K562 (cell line): ENCODE measurements around the gene MYO3A. TPM values are rescaled to one million over a fixed set of nuclear protein-coding genes. Genes with fewer than 3 reads are reported as not detected.

ENCODE experiments used
- ATAC-seq: fragments of 200-7000 bp; cut with Tn5 transposase; 3 replicates; pipeline ENCODE4 v1.9.1; 2020; ENCODE audit warnings: moderate library complexity
- BruUV-seq: library from RNA; stranded (reverse); fragments of 400-500 nt; replicated peaks from 2 replicates; lab custom pipeline; 2021; lab: Mats Ljungman, UMichigan
- CTCF ChIA-PET: fragments of 300-600 bp; formaldehyde crosslinking; extraction: SDS; loops from one replicate; lab custom pipeline; 2021; ENCODE audit warnings: low intra/inter-chr PET ratio; lab: Yijun Ruan, JAX
- POLR2A ChIA-PET: fragments of 300-600, 350-650 bp; sonication (Branson Sonifier 250); formaldehyde crosslinking; extraction: SDS; loops from one replicate; lab custom pipeline; 2021; ENCODE audit warnings: antibody characterized with exemption, inconsistent platforms; lab: Yijun Ruan, JAX
- DNase-seq, 4 experiments: peaks; one replicate each; pipeline versions ENCODE4 v3.0.0 to v3.0.0-alpha.2; 2011 to 2018; ENCODE audit warnings: low spot score in 3 of 4, mixed read lengths in 3 of 4; ENCODE audit errors: extremely low read depth in 1 of 4
- FAIRE-seq: peaks from 2 replicates; lab custom pipeline; 2011; peaks lifted over from hg19 to GRCh38; lab: Jason Lieb, UNC
- H2AFZ ChIP-seq: 2 replicates; pipeline ENCODE4 v1.6.0; 2011; ENCODE audit warnings: low read depth, low read length, control low read depth, inconsistent platforms
- H3K27ac ChIP-seq: fragments of 200-600 bp; 3 replicates; pipeline ENCODE4 v1.8.0; 2011; ENCODE audit warnings: low read depth, mild to moderate bottlenecking, control low read depth, inconsistent platforms, low read length, moderate library complexity, mixed read lengths; ENCODE audit errors: extremely low read depth
- H3K27me3 ChIP-seq, 2 experiments: fragments of 300-600 bp in 1 of 2; 2 replicates in 1 of 2; 3 replicates in 1 of 2; pipeline versions ENCODE4 v1.6.0 to v1.8.0; 2011; ENCODE audit warnings: inconsistent platforms in 2 of 2, low read length in 2 of 2, mild to moderate bottlenecking in 1 of 2, mixed read lengths in 1 of 2, moderate library complexity in 1 of 2; ENCODE audit not compliant: control insufficient read depth in 2 of 2, insufficient read depth in 2 of 2
- H3K36me3 ChIP-seq: fragments of 300-600 bp; 3 replicates; pipeline ENCODE4 v1.8.0; 2011; ENCODE audit warnings: mild to moderate bottlenecking, low read length, inconsistent platforms; ENCODE audit not compliant: control insufficient read depth, insufficient read depth
- H3K4me1 ChIP-seq, 2 experiments: fragments of 200-600 bp in 1 of 2; replicated peaks in 1 of 2; 2 replicates in 1 of 2; 3 replicates in 1 of 2; pipeline versions ENCODE4 v1.5.1 to v1.8.0; 2011; ENCODE audit warnings: inconsistent platforms in 2 of 2, low read length in 2 of 2, mild to moderate bottlenecking in 1 of 2, mixed read lengths in 1 of 2, moderate library complexity in 1 of 2; ENCODE audit not compliant: control insufficient read depth in 2 of 2, insufficient read depth in 2 of 2
- H3K4me2 ChIP-seq: 2 replicates; pipeline ENCODE4 v1.6.1; 2011; ENCODE audit warnings: low read length, control low read depth, inconsistent platforms, mixed read lengths; ENCODE audit not compliant: insufficient read depth
- H3K4me3 ChIP-seq: fragments of 200-600 bp; sonication (generic), shearing (Covaris generic); 2 replicates; pipeline ENCODE4 v1.5.1; 2016; ENCODE audit warnings: control low read depth, inconsistent platforms
- H3K79me2 ChIP-seq: fragments of 200-600 bp; 3 replicates; pipeline ENCODE4 v1.8.0; 2011; ENCODE audit warnings: low read length, inconsistent platforms; ENCODE audit not compliant: control insufficient read depth, insufficient read depth
- H3K9ac ChIP-seq, 2 experiments: 2 replicates each; pipeline versions ENCODE4 v1.6.0 to v1.6.1; 2011; ENCODE audit warnings: low read depth in 2 of 2, low read length in 2 of 2, control low read depth in 1 of 2, inconsistent platforms in 1 of 2, mild to moderate bottlenecking in 1 of 2, mixed read lengths in 1 of 2; ENCODE audit not compliant: insufficient read depth in 1 of 2
- H3K9me1 ChIP-seq: one replicate; pipeline ENCODE4 v1.6.0; 2011; ENCODE audit warnings: inconsistent platforms, mild to moderate bottlenecking, low read length, moderate library complexity; ENCODE audit not compliant: control insufficient read depth, insufficient read depth
- H3K9me3 ChIP-seq: replicated peaks from 2 replicates; pipeline ENCODE4 v1.5.1; 2011; ENCODE audit warnings: low read depth, low read length, inconsistent platforms; ENCODE audit not compliant: control insufficient read depth, insufficient read depth
- H4K20me1 ChIP-seq: replicated peaks from 2 replicates; pipeline ENCODE4 v1.6.1; 2011; ENCODE audit warnings: low read length, inconsistent platforms, mixed read lengths; ENCODE audit not compliant: control insufficient read depth, insufficient read depth
- GTF2F1 ChIP-seq: IDR thresholded peaks from 2 replicates; pipeline ENCODE4 v1.6.1; 2011; ENCODE audit warnings: low read depth, low read length, improper control_type of control experiment
- IFI16 ChIP-seq: fragments of 250-450 bp; sonication (Bioruptor Pico); IDR thresholded peaks from 2 replicates; pipeline ENCODE4 v2.1.2; 2022; ENCODE audit warnings: mild to moderate bottlenecking, inconsistent platforms
- MAFG ChIP-seq: fragments of 450-650 bp; conservative IDR thresholded peaks from 2 replicates; pipeline ENCODE4 v1.6.1; 2016; ENCODE audit warnings: missing genetic modification characterization, missing compliant biosample characterization
- MCM5 ChIP-seq: fragments of 450-650 bp; IDR thresholded peaks from 2 replicates; pipeline ENCODE4 v1.6.1; 2016; ENCODE audit warnings: low read depth
- RBFOX2 ChIP-seq: fragments of 200-400 bp; formaldehyde crosslinking; IDR thresholded peaks from 2 replicates; pipeline ENCODE4 v1.6.1; 2017; ENCODE audit warnings: low read depth, mild to moderate bottlenecking, low read length, moderate library complexity
- WGBS: fragments of 100-300 bp; shearing (Covaris generic); methylation state at CpG from one replicate; pipeline ENCODE4 v1.1.6; 2016; ENCODE audit warnings: low coverage, mixed read lengths; ENCODE audit not compliant: insufficient coverage; ENCODE audit errors: missing lambda C conversion rate; 5-methylcytosine and 5-hydroxymethylcytosine counted together
- in situ Hi-C: fragments of 300-500 bp; cut with MboI; formaldehyde crosslinking; loops from 4 replicates; pipeline ENCODE4 v1.15.0; 2018; ENCODE audit warnings: inconsistent platforms, mixed read lengths
- intact Hi-C: fragments of 100-400 bp; cut with micrococcal nuclease; formaldehyde crosslinking; loops from 2 replicates; pipeline ENCODE4 v1.14.2; 2022
- polyA plus RNA-seq, 8 experiments: library from polyadenylated mRNA; depleted of rRNA in 4 of 8; stranded (reverse) in 5 of 8; unstranded in 3 of 8; fragments of >200 nt; fragmentation: Nextera tagmentation in 2 of 8; fragmentation: Illumina TruSeq in 1 of 8; extraction: Ambion mirVana in 2 of 8; extraction: Trizol in 1 of 8; gene quantifications; 2 replicates each; pipeline versions ENCODE4 v1.2.1 to v1.2.3, GENCODE V29; 2011 to 2014; ENCODE audit warnings: inconsistent platforms in 1 of 8, missing spikeins in 1 of 8
- total RNA-seq, 7 experiments: library from RNA; depleted of rRNA in 6 of 7; stranded (reverse); fragments of >200 nt in 6 of 7; fragmentation: Illumina TruSeq in 2 of 7; extraction: Trizol in 2 of 7; gene quantifications; 2 replicates each; pipeline versions ENCODE4 v1.2.1 to v1.2.3, GENCODE V29; 2011 to 2021; ENCODE audit warnings: low replicate concordance in 1 of 7
- TF ChIP-seq, protein P1 (sequence below): fragments of 250-450 bp; sonication (Bioruptor Pico); IDR thresholded peaks from 2 replicates; pipeline ENCODE4 v1.4.0; 2020; ENCODE audit warnings: mild to moderate bottlenecking, moderate library complexity
- TF ChIP-seq, protein P2 (sequence below), 2 experiments: fragments of 150-350 bp in 1 of 2; IDR thresholded peaks; 2 replicates each; pipeline ENCODE4 v1.6.1; 2012 to 2016; ENCODE audit warnings: low read depth in 2 of 2, low read length in 2 of 2, mild to moderate bottlenecking in 1 of 2, moderate library complexity in 1 of 2
- TF ChIP-seq, protein P3 (sequence below): sonication (generic); formaldehyde crosslinking; IDR thresholded peaks from 2 replicates; pipeline ENCODE4 v1.9.0; 2022; ENCODE audit warnings: mild to moderate bottlenecking, missing genetic modification reagents

MYO3A gene
- total and polyA plus RNA-seq, 9 of the 15 experiments (the other 6 are each of a cell fraction or from before 2014, with no cell fraction given), result not detected

DNA sequence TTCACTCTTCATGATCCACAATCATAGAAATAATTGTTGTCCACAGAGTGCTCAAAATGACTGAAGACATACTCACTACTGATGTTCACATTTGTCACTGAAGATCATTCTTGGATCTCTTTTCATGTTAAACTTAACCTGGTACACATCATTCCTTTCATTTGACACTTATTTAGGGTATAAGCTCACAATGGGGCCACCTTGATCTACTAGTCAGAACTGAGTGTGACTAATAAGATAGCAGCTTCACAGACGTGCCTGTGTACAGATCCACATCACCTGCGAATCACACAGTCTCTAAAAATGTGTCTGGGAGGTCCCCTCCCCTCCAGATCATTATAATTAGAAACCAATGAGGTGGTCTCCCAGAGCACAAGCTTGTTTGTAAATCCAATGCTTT is 304.3 kb downstream of the MYO3A start:
- Histone ChIP-seq H3K27me3 (no peaks in the 10 kb centered on the region; a peak in 1 of 5 replicates), H3K79me2 (no peaks in the 10 kb centered on the region), H4K20me1 (no peaks in the 10 kb centered on the region; the same call in 1 of the 2 replicates), H3K36me3 (no peaks in the 10 kb centered on the region), H3K9ac (no peak overlapping the region), H2AFZ (no peak overlapping the region), H3K27ac (no peak overlapping the region), H3K4me3 (no peak overlapping the region), H3K4me1 (no peaks in the 10 kb centered on the region), H3K9me1 (no peaks in the 10 kb centered on the region), H3K9me3 (no peaks in the 10 kb centered on the region), H3K4me2 (no peak overlapping the region)
- TF ChIP-seq, protein P1, sequence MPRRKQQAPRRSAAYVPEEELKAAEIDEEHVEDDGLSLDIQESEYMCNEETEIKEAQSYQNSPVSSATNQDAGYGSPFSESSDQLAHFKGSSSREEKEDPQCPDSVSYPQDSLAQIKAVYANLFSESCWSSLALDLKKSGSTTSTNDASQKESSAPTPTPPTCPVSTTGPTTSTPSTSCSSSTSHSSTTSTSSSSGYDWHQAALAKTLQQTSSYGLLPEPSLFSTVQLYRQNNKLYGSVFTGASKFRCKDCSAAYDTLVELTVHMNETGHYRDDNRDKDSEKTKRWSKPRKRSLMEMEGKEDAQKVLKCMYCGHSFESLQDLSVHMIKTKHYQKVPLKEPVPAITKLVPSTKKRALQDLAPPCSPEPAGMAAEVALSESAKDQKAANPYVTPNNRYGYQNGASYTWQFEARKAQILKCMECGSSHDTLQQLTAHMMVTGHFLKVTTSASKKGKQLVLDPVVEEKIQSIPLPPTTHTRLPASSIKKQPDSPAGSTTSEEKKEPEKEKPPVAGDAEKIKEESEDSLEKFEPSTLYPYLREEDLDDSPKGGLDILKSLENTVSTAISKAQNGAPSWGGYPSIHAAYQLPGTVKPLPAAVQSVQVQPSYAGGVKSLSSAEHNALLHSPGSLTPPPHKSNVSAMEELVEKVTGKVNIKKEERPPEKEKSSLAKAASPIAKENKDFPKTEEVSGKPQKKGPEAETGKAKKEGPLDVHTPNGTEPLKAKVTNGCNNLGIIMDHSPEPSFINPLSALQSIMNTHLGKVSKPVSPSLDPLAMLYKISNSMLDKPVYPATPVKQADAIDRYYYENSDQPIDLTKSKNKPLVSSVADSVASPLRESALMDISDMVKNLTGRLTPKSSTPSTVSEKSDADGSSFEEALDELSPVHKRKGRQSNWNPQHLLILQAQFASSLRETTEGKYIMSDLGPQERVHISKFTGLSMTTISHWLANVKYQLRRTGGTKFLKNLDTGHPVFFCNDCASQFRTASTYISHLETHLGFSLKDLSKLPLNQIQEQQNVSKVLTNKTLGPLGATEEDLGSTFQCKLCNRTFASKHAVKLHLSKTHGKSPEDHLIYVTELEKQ (CRISPR knock-in tag), result no peak
- TF ChIP-seq GTF2F1 (no peak), RBFOX2 (no peak), IFI16 (CRISPR knock-in tag) (no peak), MAFG (tag) (no peak), MCM5 (no peak)
- TF ChIP-seq, protein P2, sequence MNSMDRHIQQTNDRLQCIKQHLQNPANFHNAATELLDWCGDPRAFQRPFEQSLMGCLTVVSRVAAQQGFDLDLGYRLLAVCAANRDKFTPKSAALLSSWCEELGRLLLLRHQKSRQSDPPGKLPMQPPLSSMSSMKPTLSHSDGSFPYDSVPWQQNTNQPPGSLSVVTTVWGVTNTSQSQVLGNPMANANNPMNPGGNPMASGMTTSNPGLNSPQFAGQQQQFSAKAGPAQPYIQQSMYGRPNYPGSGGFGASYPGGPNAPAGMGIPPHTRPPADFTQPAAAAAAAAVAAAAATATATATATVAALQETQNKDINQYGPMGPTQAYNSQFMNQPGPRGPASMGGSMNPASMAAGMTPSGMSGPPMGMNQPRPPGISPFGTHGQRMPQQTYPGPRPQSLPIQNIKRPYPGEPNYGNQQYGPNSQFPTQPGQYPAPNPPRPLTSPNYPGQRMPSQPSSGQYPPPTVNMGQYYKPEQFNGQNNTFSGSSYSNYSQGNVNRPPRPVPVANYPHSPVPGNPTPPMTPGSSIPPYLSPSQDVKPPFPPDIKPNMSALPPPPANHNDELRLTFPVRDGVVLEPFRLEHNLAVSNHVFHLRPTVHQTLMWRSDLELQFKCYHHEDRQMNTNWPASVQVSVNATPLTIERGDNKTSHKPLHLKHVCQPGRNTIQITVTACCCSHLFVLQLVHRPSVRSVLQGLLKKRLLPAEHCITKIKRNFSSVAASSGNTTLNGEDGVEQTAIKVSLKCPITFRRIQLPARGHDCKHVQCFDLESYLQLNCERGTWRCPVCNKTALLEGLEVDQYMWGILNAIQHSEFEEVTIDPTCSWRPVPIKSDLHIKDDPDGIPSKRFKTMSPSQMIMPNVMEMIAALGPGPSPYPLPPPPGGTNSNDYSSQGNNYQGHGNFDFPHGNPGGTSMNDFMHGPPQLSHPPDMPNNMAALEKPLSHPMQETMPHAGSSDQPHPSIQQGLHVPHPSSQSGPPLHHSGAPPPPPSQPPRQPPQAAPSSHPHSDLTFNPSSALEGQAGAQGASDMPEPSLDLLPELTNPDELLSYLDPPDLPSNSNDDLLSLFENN (IDR thresholded peaks at IDR 0.05; ENCODE audit: low read depth in 2 of 2, low read length in 2 of 2), result no peak
- TF ChIP-seq, protein P3, sequence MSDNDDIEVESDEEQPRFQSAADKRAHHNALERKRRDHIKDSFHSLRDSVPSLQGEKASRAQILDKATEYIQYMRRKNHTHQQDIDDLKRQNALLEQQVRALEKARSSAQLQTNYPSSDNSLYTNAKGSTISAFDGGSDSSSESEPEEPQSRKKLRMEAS, result no peak
- in situ Hi-C loops (no loop called here), intact Hi-C loops (no loop called here)
- POLR2A ChIA-PET, result no interaction called here
- WGBS, result 0% methylated on average over 2 of the region's 2 CpGs
- CTCF ChIA-PET, result no interaction called here
- DNase-seq (no peak), FAIRE-seq (no peak), ATAC-seq (no peak)
- BruUV-seq, result no TSS peak
